Measurements from ENCODE around the gene CD28.

CD28 gene

GRCh38 chr2:203722411-203722810 lies 16.0 kb downstream of the CD28 start:
- Histone ChIP-seq H3K9ac (ENCODE audit: low read depth in 1 of 2, low read length in 2 of 2) (no peak overlapping the region), H3K27me3 (ENCODE audit: control insufficient read depth in 1 of 2, insufficient read depth in 2 of 2, low read length in 2 of 2) (no peaks in the 10 kb centered on the region), H3K4me1 (ENCODE audit: control insufficient read depth in 1 of 2, insufficient read depth in 2 of 2, low read length in 2 of 2) (peaks cover 8 to 11% of the 10 kb centered on the region in 2 donors), H3K4me3 (ENCODE audit: low read depth in 1 of 2, low read length in 2 of 2) (no peak overlapping the region), H3K27ac (ENCODE audit: low read depth, low read length) (no peak overlapping the region), H3K36me3 (ENCODE audit: control insufficient read depth in 1 of 2, insufficient read depth in 2 of 2, low read length in 2 of 2) (no peaks in the 10 kb centered on the region), H3K9me3 (ENCODE audit: control insufficient read depth in 1 of 2, low read length in 2 of 2) (no peaks in the 10 kb centered on the region)

GRCh38 chr2:203728321-203728720 lies 21.9 kb downstream of the CD28 start:
- Histone ChIP-seq H3K4me3 (ENCODE audit: low read depth in 1 of 2, low read length in 2 of 2) (no peak overlapping the region), H3K9me3 (ENCODE audit: control insufficient read depth in 1 of 2, low read length in 2 of 2) (no peaks in the 10 kb centered on the region), H3K4me1 (ENCODE audit: control insufficient read depth in 1 of 2, insufficient read depth in 2 of 2, low read length in 2 of 2) (peaks cover 0 to 5% of the 10 kb centered on the region in 2 donors), H3K36me3 (ENCODE audit: control insufficient read depth in 1 of 2, insufficient read depth in 2 of 2, low read length in 2 of 2) (no peaks in the 10 kb centered on the region), H3K27me3 (ENCODE audit: control insufficient read depth in 1 of 2, insufficient read depth in 2 of 2, low read length in 2 of 2) (no peaks in the 10 kb centered on the region), H3K9ac (ENCODE audit: low read depth in 1 of 2, low read length in 2 of 2) (no peak overlapping the region), H3K27ac (ENCODE audit: low read depth, low read length) (no peak overlapping the region)

- Histone ChIP-seq H3K4me1 (ENCODE audit: control insufficient read depth in 1 of 2, insufficient read depth in 2 of 2, low read length in 2 of 2) (peaks cover 0 to 5% of the 10 kb centered on the region in 2 donors), H3K9ac (ENCODE audit: low read depth in 1 of 2, low read length in 2 of 2) (no peak overlapping the region), H3K27me3 (ENCODE audit: control insufficient read depth in 1 of 2, insufficient read depth in 2 of 2, low read length in 2 of 2) (no peaks in the 10 kb centered on the region), H3K9me3 (ENCODE audit: control insufficient read depth in 1 of 2, low read length in 2 of 2) (no peaks in the 10 kb centered on the region), H3K36me3 (ENCODE audit: control insufficient read depth in 1 of 2, insufficient read depth in 2 of 2, low read length in 2 of 2) (no peaks in the 10 kb centered on the region), H3K27ac (ENCODE audit: low read depth, low read length) (no peak overlapping the region), H3K4me3 (ENCODE audit: low read depth in 1 of 2, low read length in 2 of 2) (no peak overlapping the region)
Observed at GRCh38 chr2:203730076-203730729, 23.8 kb downstream of the CD28 start.

DNA sequence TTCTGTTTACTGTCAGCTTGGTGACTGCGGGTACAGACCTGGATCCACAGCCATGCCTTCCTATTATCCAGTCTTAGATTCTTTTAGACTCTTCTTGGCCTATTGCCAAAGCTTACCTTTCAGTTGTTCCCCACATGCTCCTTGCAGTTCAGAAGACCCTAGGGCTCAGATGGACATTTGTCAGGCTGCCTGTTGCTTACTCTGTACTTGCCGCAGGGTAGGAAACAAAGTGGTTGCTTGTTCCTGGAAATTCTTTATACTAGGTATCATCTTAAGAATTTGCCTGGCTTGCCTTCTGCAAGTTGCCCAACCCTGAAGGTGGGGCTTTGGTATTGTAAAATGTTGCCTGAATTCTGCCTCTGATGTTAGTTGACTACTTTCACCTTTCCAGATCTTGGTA lies 24.4 kb downstream of the CD28 start:
- Histone ChIP-seq H3K27me3 (ENCODE audit: control insufficient read depth in 1 of 2, insufficient read depth in 2 of 2, low read length in 2 of 2) (no peaks in the 10 kb centered on the region), H3K36me3 (ENCODE audit: control insufficient read depth in 1 of 2, insufficient read depth in 2 of 2, low read length in 2 of 2) (no peaks in the 10 kb centered on the region), H3K4me1 (ENCODE audit: control insufficient read depth in 1 of 2, insufficient read depth in 2 of 2, low read length in 2 of 2) (peaks cover 0 to 5% of the 10 kb centered on the region in 2 donors), H3K27ac (ENCODE audit: low read depth, low read length) (no peak overlapping the region), H3K4me3 (ENCODE audit: low read depth in 1 of 2, low read length in 2 of 2) (no peak overlapping the region), H3K9ac (ENCODE audit: low read depth in 1 of 2, low read length in 2 of 2) (no peak overlapping the region), H3K9me3 (ENCODE audit: control insufficient read depth in 1 of 2, low read length in 2 of 2) (no peaks in the 10 kb centered on the region)

GRCh38 chr2:203732092-203732952 lies 25.9 kb downstream of the CD28 start:
- no peak overlapping the region for H3K27ac ChIP-seq (ENCODE audit: low read depth, low read length)
- H3K36me3 ChIP-seq (ENCODE audit: control insufficient read depth in 1 of 2, insufficient read depth in 2 of 2, low read length in 2 of 2) = no peaks in the 10 kb centered on the region
- H3K4me1 ChIP-seq (ENCODE audit: control insufficient read depth in 1 of 2, insufficient read depth in 2 of 2, low read length in 2 of 2) = peaks cover 0 to 5% of the 10 kb centered on the region in 2 donors
- no peak overlapping the region for H3K9ac ChIP-seq (ENCODE audit: low read depth in 1 of 2, low read length in 2 of 2)
- no peak overlapping the region for H3K4me3 ChIP-seq (ENCODE audit: low read depth in 1 of 2, low read length in 2 of 2)
- no peaks in the 10 kb centered on the region for H3K9me3 ChIP-seq (ENCODE audit: control insufficient read depth in 1 of 2, low read length in 2 of 2)
- no peaks in the 10 kb centered on the region for H3K27me3 ChIP-seq (ENCODE audit: control insufficient read depth in 1 of 2, insufficient read depth in 2 of 2, low read length in 2 of 2)

- peaks cover 0 to 5% of the 10 kb centered on the region in 2 donors for H3K4me1 ChIP-seq (ENCODE audit: control insufficient read depth in 1 of 2, insufficient read depth in 2 of 2, low read length in 2 of 2)
- H3K9ac ChIP-seq (ENCODE audit: low read depth in 1 of 2, low read length in 2 of 2) = no peak overlapping the region
- H3K27ac ChIP-seq (ENCODE audit: low read depth, low read length) = no peak overlapping the region
- no peaks in the 10 kb centered on the region for H3K9me3 ChIP-seq (ENCODE audit: control insufficient read depth in 1 of 2, low read length in 2 of 2)
- H3K27me3 ChIP-seq (ENCODE audit: control insufficient read depth in 1 of 2, insufficient read depth in 2 of 2, low read length in 2 of 2) = no peaks in the 10 kb centered on the region
- no peaks in the 10 kb centered on the region for H3K36me3 ChIP-seq (ENCODE audit: control insufficient read depth in 1 of 2, insufficient read depth in 2 of 2, low read length in 2 of 2)
- H3K4me3 ChIP-seq (ENCODE audit: low read depth in 1 of 2, low read length in 2 of 2) = no peak overlapping the region
Observed at GRCh38 chr2:203732953-203733510, 26.6 kb downstream of the CD28 start.

DNA sequence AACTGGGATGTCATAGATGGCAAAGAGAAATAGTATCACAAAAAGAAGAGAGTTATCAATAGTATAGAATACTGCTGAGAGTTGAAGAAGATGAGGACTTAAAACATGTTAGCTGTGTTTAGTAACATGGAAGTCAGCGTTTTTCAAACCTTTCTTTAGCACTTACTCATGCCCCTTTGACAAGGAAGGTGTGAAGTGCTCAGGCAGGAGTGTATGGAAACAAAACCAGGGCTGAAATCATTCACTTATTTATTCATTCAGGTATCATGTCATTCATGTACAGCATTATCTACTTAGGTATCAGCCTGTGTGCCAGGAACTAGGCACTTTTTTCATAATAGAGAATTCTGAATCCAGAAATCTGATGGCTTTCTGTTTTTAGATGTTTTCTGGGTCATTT lies 27.2 kb downstream of the CD28 start:
- Histone ChIP-seq H3K27me3 (ENCODE audit: control insufficient read depth in 1 of 2, insufficient read depth in 2 of 2, low read length in 2 of 2) (no peaks in the 10 kb centered on the region), H3K27ac (ENCODE audit: low read depth, low read length) (no peak overlapping the region), H3K9ac (ENCODE audit: low read depth in 1 of 2, low read length in 2 of 2) (no peak overlapping the region), H3K4me1 (ENCODE audit: control insufficient read depth in 1 of 2, insufficient read depth in 2 of 2, low read length in 2 of 2) (peaks cover 0 to 5% of the 10 kb centered on the region in 2 donors), H3K9me3 (ENCODE audit: control insufficient read depth in 1 of 2, low read length in 2 of 2) (no peaks in the 10 kb centered on the region), H3K4me3 (ENCODE audit: low read depth in 1 of 2, low read length in 2 of 2) (no peak overlapping the region), H3K36me3 (ENCODE audit: control insufficient read depth in 1 of 2, insufficient read depth in 2 of 2, low read length in 2 of 2) (no peaks in the 10 kb centered on the region)

- H3K36me3 ChIP-seq (ENCODE audit: control insufficient read depth in 1 of 2, insufficient read depth in 2 of 2, low read length in 2 of 2) = no peaks in the 10 kb centered on the region
- H3K9me3 ChIP-seq (ENCODE audit: control insufficient read depth in 1 of 2, low read length in 2 of 2) = no peaks in the 10 kb centered on the region
- H3K9ac ChIP-seq (ENCODE audit: low read depth in 1 of 2, low read length in 2 of 2) = no peak overlapping the region
- H3K27me3 ChIP-seq (ENCODE audit: control insufficient read depth in 1 of 2, insufficient read depth in 2 of 2, low read length in 2 of 2) = no peaks in the 10 kb centered on the region
- H3K4me3 ChIP-seq (ENCODE audit: low read depth in 1 of 2, low read length in 2 of 2) = no peak overlapping the region
- H3K27ac ChIP-seq (ENCODE audit: low read depth, low read length) = no peak overlapping the region
- H3K4me1 ChIP-seq (ENCODE audit: control insufficient read depth in 1 of 2, insufficient read depth in 2 of 2, low read length in 2 of 2) = peaks cover 0 to 5% of the 10 kb centered on the region in 2 donors
Observed at GRCh38 chr2:203734276-203734983, 28.0 kb downstream of the CD28 start.

DNA sequence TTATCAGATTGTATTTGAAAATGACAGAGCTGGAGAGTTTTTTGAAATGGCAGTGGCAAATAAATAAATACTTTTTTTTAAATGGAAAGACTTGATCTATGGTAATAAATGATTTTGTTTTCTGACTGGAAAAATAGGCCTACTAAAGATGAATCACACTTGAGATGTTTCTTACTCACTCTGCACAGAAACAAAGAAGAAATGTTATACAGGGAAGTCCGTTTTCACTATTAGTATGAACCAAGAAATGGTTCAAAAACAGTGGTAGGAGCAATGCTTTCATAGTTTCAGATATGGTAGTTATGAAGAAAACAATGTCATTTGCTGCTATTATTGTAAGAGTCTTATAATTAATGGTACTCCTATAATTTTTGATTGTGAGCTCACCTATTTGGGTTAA lies 30.9 kb downstream of the CD28 start:
- Histone ChIP-seq H3K9me3 (ENCODE audit: control insufficient read depth in 1 of 2, low read length in 2 of 2) (no peaks in the 10 kb centered on the region), H3K36me3 (ENCODE audit: control insufficient read depth in 1 of 2, insufficient read depth in 2 of 2, low read length in 2 of 2) (no peaks in the 10 kb centered on the region), H3K9ac (ENCODE audit: low read depth in 1 of 2, low read length in 2 of 2) (no peak overlapping the region), H3K27me3 (ENCODE audit: control insufficient read depth in 1 of 2, insufficient read depth in 2 of 2, low read length in 2 of 2) (no peaks in the 10 kb centered on the region), H3K4me1 (ENCODE audit: control insufficient read depth in 1 of 2, insufficient read depth in 2 of 2, low read length in 2 of 2) (peaks cover 0 to 4% of the 10 kb centered on the region in 2 donors), H3K4me3 (ENCODE audit: low read depth in 1 of 2, low read length in 2 of 2) (no peak overlapping the region), H3K27ac (ENCODE audit: low read depth, low read length) (no peak overlapping the region)

DNA sequence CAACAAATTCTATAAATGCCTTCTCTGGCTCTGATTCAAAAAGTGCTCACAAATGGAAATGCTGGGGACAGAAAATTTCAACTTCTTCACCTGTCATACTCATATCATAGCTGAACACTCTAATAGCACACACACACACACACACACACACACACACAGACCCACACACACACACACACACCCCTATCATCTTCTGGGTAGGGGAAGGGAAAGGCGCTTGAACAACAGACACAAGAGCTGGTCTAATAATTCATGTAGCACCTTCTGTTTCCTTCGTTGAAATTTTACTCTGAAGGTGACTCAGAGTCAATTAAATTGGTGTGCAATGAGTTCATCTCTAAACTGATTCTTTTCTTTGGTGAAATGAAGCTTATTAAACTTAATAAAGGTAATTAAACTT lies 32.9 kb downstream of the CD28 start:
- no peaks in the 10 kb centered on the region for H3K9me3 ChIP-seq (ENCODE audit: control insufficient read depth in 1 of 2, low read length in 2 of 2)
- no peak overlapping the region for H3K4me3 ChIP-seq (ENCODE audit: low read depth in 1 of 2, low read length in 2 of 2)
- H3K4me1 ChIP-seq (ENCODE audit: control insufficient read depth in 1 of 2, insufficient read depth in 2 of 2, low read length in 2 of 2) = no peaks in the 10 kb centered on the region
- no peak overlapping the region for H3K27ac ChIP-seq (ENCODE audit: low read depth, low read length)
- no peaks in the 10 kb centered on the region for H3K27me3 ChIP-seq (ENCODE audit: control insufficient read depth in 1 of 2, insufficient read depth in 2 of 2, low read length in 2 of 2)
- no peak overlapping the region for H3K9ac ChIP-seq (ENCODE audit: low read depth in 1 of 2, low read length in 2 of 2)
- H3K36me3 ChIP-seq (ENCODE audit: control insufficient read depth in 1 of 2, insufficient read depth in 2 of 2, low read length in 2 of 2) = no peaks in the 10 kb centered on the region

All from duodenal mucosa (tissue), 2 donors.